GM12872 (cell line): ENCODE results near the gene TANC1.

Source experiments
- TF ChIP-seq, protein P1 (sequence below): IDR thresholded peaks from 3 replicates; pipeline ENCODE4 v1.5.1; 2011; ENCODE audit warnings: low read depth, mild to moderate bottlenecking, low read length, moderate library complexity; ENCODE audit not compliant: insufficient read depth

The TANC1 gene

DNA sequence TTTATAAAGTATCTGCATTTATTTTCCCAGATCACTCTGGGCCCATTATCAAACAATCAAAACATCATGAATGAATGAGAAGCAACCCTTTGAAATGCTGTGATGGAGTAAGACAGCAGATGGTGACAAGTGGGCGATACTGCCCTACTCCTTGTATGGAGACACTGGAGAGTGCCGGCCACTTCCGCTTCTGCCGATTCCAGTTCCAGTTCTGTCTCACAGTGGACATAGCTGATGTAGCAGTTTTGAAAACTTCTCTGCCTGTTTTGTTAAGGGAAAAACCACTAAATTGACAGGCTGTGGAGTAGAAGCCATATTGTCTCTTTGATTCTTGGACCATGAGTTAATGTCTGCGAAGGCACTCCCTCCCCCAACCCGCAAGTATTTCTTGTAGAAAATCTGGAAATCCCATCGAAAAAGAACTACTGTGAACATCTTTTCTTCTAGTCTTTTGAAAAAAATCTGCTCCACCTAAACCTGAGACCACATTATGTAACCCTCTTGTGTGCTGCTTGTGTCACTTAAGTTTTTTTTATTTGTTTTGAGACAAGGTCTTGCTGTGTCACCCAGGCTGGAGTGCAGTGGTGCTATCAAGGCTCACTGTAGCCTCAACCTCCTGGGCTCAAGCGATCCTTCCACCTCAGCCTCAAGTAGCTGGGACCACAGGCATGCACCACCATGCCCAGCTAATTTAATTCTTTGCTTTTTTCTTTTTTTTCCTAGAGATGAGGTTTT lies 133.5 kb downstream of the TANC1 start:
- TF ChIP-seq, protein P1, sequence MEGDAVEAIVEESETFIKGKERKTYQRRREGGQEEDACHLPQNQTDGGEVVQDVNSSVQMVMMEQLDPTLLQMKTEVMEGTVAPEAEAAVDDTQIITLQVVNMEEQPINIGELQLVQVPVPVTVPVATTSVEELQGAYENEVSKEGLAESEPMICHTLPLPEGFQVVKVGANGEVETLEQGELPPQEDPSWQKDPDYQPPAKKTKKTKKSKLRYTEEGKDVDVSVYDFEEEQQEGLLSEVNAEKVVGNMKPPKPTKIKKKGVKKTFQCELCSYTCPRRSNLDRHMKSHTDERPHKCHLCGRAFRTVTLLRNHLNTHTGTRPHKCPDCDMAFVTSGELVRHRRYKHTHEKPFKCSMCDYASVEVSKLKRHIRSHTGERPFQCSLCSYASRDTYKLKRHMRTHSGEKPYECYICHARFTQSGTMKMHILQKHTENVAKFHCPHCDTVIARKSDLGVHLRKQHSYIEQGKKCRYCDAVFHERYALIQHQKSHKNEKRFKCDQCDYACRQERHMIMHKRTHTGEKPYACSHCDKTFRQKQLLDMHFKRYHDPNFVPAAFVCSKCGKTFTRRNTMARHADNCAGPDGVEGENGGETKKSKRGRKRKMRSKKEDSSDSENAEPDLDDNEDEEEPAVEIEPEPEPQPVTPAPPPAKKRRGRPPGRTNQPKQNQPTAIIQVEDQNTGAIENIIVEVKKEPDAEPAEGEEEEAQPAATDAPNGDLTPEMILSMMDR, result no peak

DNA sequence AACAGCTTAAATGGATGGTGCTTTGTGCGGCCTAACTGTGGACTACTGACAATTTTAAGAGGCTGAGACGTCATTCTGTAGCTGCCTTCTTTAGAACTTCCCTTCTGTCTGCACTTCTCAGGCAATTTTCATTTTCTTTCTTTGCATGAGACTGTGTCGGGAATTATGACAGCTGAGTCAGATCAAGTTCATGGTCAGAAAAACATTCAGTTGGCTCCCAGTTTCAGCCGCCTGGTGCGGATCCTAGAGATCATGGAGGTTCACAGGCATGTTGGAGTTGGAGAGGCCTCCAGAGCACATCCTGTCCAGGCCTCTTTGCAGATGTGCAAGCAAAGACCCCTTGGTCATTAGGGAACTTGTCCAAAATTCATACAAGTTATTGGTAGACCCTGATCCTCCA lies 135.0 kb downstream of the TANC1 start:
- TF ChIP-seq, protein P1, result no peak

DNA sequence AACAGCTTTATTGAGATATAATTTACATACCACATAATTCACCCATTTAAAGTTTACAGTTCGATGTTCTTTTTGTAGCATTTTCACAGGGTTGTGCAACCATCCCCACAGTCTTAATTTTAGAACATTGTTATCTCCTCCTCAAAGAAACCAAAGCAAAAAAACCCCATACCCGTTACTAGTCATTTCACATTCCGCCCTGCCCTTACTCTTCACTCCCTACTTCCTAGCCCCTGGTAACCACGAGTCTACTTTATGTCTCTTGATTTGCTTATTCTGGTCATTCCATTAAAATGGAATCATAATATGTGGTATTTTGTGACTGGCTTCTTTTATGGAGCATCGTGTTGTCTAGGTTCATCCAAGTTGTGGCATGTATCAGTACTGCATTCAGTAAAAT lies 137.7 kb downstream of the TANC1 start:
- TF ChIP-seq, protein P1, result no peak

DNA sequence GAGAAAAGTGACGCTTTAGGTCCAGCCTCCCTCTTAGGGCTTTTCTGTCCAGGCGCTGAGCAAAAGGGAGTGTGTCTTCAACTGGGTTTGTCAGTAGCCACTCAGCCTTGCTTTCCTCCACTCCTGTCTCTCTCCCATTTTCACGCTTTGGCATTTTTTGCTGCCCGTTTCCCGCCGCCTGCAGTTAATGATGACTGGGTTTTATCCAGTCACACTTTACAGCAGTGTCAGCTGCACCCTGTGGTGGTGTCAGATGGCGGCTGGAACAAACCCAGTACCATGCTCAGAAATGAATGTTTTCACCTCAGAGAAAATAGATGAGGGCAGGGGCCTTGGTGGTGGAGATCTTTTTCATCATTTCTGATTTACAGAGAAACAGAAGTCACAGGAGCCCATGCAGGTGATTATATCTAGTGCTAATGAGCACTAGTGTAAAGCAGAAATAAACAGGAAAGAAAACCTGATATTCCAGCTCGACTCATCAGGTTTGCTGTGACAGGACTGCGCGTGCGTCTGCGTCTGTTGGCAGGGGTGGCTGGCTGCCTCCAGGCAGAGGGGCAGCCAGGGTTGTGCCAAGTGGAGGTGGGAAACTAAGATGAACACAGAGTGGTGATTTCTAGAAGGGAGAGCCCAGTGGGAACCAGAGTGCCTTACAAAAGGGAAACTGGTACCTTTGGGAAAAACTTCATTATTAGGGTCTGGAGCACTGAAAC lies 139.9 kb downstream of the TANC1 start:
- TF ChIP-seq, protein P1, result no peak

DNA sequence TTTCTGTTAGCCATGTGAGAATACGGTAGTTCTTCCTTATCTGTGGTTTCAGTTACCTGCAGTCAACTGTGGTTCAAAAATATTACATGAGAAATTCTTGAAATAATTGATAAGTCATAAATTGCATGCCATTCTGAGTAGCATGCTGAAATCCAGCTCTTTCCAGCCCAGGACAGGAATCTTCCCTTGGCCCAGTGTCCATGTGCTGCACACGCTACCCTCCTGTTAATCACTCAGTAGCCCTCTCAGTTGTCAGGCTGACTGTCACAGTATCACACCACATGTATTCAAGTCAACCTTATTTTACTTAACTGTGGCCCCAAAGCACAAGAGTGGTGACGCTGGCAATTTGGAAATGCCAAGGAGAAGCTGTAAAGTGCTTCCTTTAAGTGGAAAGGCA lies 141.1 kb downstream of the TANC1 start:
- TF ChIP-seq, protein P1, result no peak

DNA sequence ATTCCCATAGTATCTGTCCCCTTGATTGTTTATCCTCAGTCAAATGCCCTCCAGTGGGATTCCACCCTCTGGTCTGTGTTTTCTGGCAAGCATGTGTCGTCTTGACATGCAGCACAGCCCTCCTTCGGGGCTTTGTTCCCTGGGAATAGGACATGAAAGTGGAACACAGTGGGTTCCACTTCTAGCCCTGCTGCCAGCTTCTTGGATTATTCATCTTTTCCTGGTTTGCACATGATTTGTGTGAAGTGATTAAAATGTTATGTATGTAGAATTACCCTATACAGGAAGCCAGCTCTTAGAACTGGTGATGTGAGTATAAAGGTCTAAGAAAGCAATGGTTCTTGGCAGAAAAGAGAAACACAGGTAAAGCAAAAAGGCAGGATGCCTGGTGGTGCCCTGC lies 142.3 kb downstream of the TANC1 start:
- TF ChIP-seq, protein P1, result no peak

DNA sequence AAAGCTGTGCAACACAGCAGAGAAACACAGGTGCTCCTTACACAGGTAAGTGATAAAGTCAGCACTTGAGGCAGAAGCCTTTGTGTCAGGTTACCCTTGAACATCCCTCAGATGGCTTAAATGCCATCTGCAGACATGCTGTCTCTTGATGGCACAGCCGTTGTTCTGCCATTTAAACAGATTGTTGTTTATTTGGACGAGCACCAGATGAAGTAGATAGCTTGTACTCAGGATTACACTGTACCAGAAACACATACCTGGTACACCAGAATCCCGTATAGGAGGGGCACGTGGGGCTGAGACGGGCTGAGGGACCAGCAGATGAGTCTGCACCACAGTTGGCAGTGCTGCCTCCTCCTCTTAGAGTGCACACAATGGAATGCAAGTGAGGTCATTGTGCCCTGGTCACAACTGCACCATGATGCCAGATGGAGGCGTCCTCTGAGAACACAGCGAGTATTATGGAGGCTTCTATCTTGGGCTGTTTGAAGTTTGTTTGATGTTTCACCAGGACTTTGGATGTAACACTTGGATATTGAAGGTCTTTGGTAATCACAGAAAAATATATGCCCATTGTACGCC lies 143.0 kb downstream of the TANC1 start:
- TF ChIP-seq, protein P1, result no peak
